NT2/D1 (cell line): ENCODE data around the gene KCNH1.

Experiments used
- SUZ12 ChIP-seq: IDR thresholded peaks from 2 replicates; pipeline ENCODE4 v1.6.1; 2011; ENCODE audit not compliant: insufficient read length, insufficient read depth; ENCODE audit errors: extremely low read depth
- YY1 ChIP-seq: IDR thresholded peaks from 2 replicates; pipeline ENCODE4 v1.6.1; 2011; ENCODE audit not compliant: insufficient read length, insufficient read depth

GRCh38 chr1:210727709-210728108 is 406.2 kb downstream of the KCNH1 start:
- TF ChIP-seq YY1 (no peak), SUZ12 (no peak)
